ENCODE measurements around the gene LNPEP. TPM values are rescaled to one million over a fixed set of nuclear protein-coding genes. Genes with fewer than 3 reads are reported as not detected.

Gene LNPEP
- total RNA-seq, 1 experiment from 2014 or later = 18.8 TPM

GRCh38 chr5:97010606-97011005, 74.7 kb downstream of the LNPEP start:
- Histone ChIP-seq H3K27ac (no peak overlapping the region), H3K4me1 (replicated peaks; ENCODE audit: insufficient read depth) (no peaks in the 10 kb centered on the region), H3K4me2 (no peak overlapping the region), H3K36me3 (ENCODE audit: low read depth) (peaks cover 14% of the 10 kb centered on the region), H3K79me2 (ENCODE audit: low read depth) (no peaks in the 10 kb centered on the region), H3K4me3 (no peak overlapping the region), H4K20me1 (ENCODE audit: insufficient read depth) (no peaks in the 10 kb centered on the region), H3K9me2 (ENCODE audit: insufficient read depth) (0 out of 2 replicates have a peak, but pooled peaks cover 5% of the 10 kb centered on the region), H3F3A (ENCODE audit: insufficient read depth, low read depth) (no peaks in the 10 kb centered on the region), H3K9me3 (ENCODE audit: insufficient read depth, low read depth) (no peaks in the 10 kb centered on the region), H2AFZ (no peak overlapping the region), H3K27me3 (ENCODE audit: insufficient read depth, low read depth) (no peaks in the 10 kb centered on the region)
- ChIA-PET CTCF (no interaction called here), POLR2A (ENCODE audit: unreplicated experiment) (no interaction called here)
- no TSS peak for BruUV-seq (replicated peaks)
- intact Hi-C loops (cut with micrococcal nuclease; ENCODE audit: unreplicated experiment) = no loop called here
- TF ChIP-seq EZH2 (IDR thresholded peaks at IDR 0.05; ENCODE audit: low read depth) = no peak
- TF ChIP-seq, protein P1, sequence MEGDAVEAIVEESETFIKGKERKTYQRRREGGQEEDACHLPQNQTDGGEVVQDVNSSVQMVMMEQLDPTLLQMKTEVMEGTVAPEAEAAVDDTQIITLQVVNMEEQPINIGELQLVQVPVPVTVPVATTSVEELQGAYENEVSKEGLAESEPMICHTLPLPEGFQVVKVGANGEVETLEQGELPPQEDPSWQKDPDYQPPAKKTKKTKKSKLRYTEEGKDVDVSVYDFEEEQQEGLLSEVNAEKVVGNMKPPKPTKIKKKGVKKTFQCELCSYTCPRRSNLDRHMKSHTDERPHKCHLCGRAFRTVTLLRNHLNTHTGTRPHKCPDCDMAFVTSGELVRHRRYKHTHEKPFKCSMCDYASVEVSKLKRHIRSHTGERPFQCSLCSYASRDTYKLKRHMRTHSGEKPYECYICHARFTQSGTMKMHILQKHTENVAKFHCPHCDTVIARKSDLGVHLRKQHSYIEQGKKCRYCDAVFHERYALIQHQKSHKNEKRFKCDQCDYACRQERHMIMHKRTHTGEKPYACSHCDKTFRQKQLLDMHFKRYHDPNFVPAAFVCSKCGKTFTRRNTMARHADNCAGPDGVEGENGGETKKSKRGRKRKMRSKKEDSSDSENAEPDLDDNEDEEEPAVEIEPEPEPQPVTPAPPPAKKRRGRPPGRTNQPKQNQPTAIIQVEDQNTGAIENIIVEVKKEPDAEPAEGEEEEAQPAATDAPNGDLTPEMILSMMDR (conservative IDR thresholded peaks at IDR 0.05) = no peak
- no peak for DNase-seq

DNA sequence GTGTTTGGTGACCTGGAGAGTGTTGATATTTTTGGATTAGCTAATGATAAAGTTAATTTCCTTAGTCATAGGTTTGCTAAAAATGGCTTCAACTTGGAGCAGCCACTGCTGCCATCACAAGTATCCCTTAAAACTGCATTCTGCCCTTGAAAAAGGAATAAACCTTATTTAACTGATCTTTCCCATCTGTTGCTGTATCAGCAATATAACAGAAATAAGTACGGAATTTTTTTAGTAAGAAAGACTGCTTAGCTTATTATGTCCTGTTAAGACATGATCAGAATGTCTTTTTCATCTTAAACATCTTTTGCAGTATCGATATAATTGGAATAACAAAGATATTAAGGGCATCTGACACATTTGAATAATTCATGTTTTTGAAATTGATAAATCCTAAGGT, 75.7 kb downstream of the LNPEP start:
- BruUV-seq (replicated peaks) = no TSS peak
- Histone ChIP-seq H3K4me2 (no peak overlapping the region), H3K27ac (no peak overlapping the region), H3K9me2 (ENCODE audit: insufficient read depth) (0 out of 2 replicates have a peak, but pooled peaks cover 5% of the 10 kb centered on the region), H3K27me3 (ENCODE audit: insufficient read depth, low read depth) (no peaks in the 10 kb centered on the region), H3K4me1 (replicated peaks; ENCODE audit: insufficient read depth) (no peaks in the 10 kb centered on the region), H4K20me1 (ENCODE audit: insufficient read depth) (no peaks in the 10 kb centered on the region), H3K9me3 (ENCODE audit: insufficient read depth, low read depth) (no peaks in the 10 kb centered on the region), H3K79me2 (ENCODE audit: low read depth) (no peaks in the 10 kb centered on the region), H3K36me3 (ENCODE audit: low read depth) (peaks cover 9% of the 10 kb centered on the region), H3K4me3 (no peak overlapping the region), H3F3A (ENCODE audit: insufficient read depth, low read depth) (no peaks in the 10 kb centered on the region), H2AFZ (no peak overlapping the region)
- intact Hi-C loops (cut with micrococcal nuclease; ENCODE audit: unreplicated experiment) = no loop called here
- TF ChIP-seq, protein P1 (conservative IDR thresholded peaks at IDR 0.05) = no peak
- TF ChIP-seq EZH2 (IDR thresholded peaks at IDR 0.05; ENCODE audit: low read depth) = no peak
- DNase-seq = no peak
- ChIA-PET CTCF (no interaction called here), POLR2A (ENCODE audit: unreplicated experiment) (no interaction called here)

- peaks cover 25% of the 10 kb centered on the region; the same call in 1 of the 2 replicates for H3K36me3 ChIP-seq (ENCODE audit: low read depth)
- BruUV-seq (replicated peaks) = no TSS peak
- CTCF ChIA-PET = no interaction called here
Measured at GRCh38 chr5:97019435-97020117, 83.7 kb downstream of the LNPEP start.

More at GRCh38 chr5:97019435-97020117, 83.7 kb downstream of the LNPEP start:
- no peak overlapping the region for H2AFZ ChIP-seq
- H3K4me3 ChIP-seq = no peak overlapping the region
- no peaks in the 10 kb centered on the region for H3F3A ChIP-seq (ENCODE audit: insufficient read depth, low read depth)
- intact Hi-C loops (cut with micrococcal nuclease; ENCODE audit: unreplicated experiment) = no loop called here
- DNase-seq = no peak
- POLR2A ChIA-PET (ENCODE audit: unreplicated experiment) = no interaction called here
- no peaks in the 10 kb centered on the region for H3K4me1 ChIP-seq (replicated peaks; ENCODE audit: insufficient read depth)
- no peak overlapping the region for H3K4me2 ChIP-seq
- no peak overlapping the region for H3K27ac ChIP-seq
- H3K9me2 ChIP-seq (ENCODE audit: insufficient read depth) = no peaks in the 10 kb centered on the region
- no peaks in the 10 kb centered on the region for H3K27me3 ChIP-seq (ENCODE audit: insufficient read depth, low read depth)
- H3K9me3 ChIP-seq (ENCODE audit: insufficient read depth, low read depth) = no peaks in the 10 kb centered on the region
- no peaks in the 10 kb centered on the region for H4K20me1 ChIP-seq (ENCODE audit: insufficient read depth)
- H3K79me2 ChIP-seq (ENCODE audit: low read depth) = no peaks in the 10 kb centered on the region
- no peak for TF ChIP-seq EZH2 (IDR thresholded peaks at IDR 0.05; ENCODE audit: low read depth)
- TF ChIP-seq, protein P1 (conservative IDR thresholded peaks at IDR 0.05) = no peak
